Tibial nerve (tissue), 4 donors: ENCODE results near the gene GNAL.
"Not testable (repeated sequence)": the region's sequence is repeated elsewhere in the genome, so short reads cannot be mapped to it uniquely, and the experiment has no call there.

Experiments used
- CTCF ChIP-seq, 5 experiments: fragments of 200-600 bp in 3 of 5; fragments of 450-650 bp in 2 of 5; sonication (generic) in 3 of 5; IDR thresholded peaks; one replicate each; pipeline ENCODE4 v1.5.1; 2016 to 2019; ENCODE audit warnings: antibody characterized with exemption in 5 of 5, mild to moderate bottlenecking in 3 of 5, moderate library complexity in 2 of 5
- EP300 ChIP-seq, 2 donors: sonication (generic); formaldehyde crosslinking; IDR thresholded peaks; one replicate each; pipeline ENCODE4 v1.6.1; 2017; ENCODE audit warnings: antibody characterized with exemption in 2 of 2, mild to moderate bottlenecking in 1 of 2
- POLR2A ChIP-seq, 2 donors: fragments of 450-650 bp; IDR thresholded peaks; one replicate each; pipeline ENCODE4 v1.6.1; 2017; ENCODE audit warnings: antibody characterized with exemption in 2 of 2, mild to moderate bottlenecking in 2 of 2, moderate library complexity in 2 of 2

- TF ChIP-seq CTCF, POLR2A (IDR thresholded peaks at IDR 0.05): not testable (repeated sequence)
- peak in 1 of 2 donors; percentile 15 for TF ChIP-seq EP300 (IDR thresholded peaks at IDR 0.05)
Observed at GRCh38 chr18:11916880-11917279, 227.8 kb downstream of the GNAL start.
